Subcutaneous abdominal adipose tissue (tissue), 5 donors: ENCODE measurements around the gene ETF1.
A peak's percentile ranks its signal among the peaks of the same experiment; 100 is the strongest.

ENCODE experiments used
- H3K27ac ChIP-seq: one replicate; pipeline ENCODE4 v1.7.0; 2013; ENCODE audit warnings: low read depth, mild to moderate bottlenecking, inconsistent platforms, low read length, moderate library complexity
- H3K27me3 ChIP-seq, 5 donors: one replicate each; pipeline ENCODE4 v1.7.0; 2013; ENCODE audit warnings: low read length in 5 of 5, inconsistent platforms in 1 of 5; ENCODE audit not compliant: control insufficient read depth in 5 of 5, insufficient read depth in 4 of 5
- H3K36me3 ChIP-seq, 5 donors: one replicate each; pipeline ENCODE4 v1.7.0; 2013; ENCODE audit warnings: low read length in 5 of 5; ENCODE audit not compliant: control insufficient read depth in 5 of 5, insufficient read depth in 5 of 5
- H3K4me1 ChIP-seq, 5 donors: one replicate each; pipeline ENCODE4 v1.7.0; 2013; ENCODE audit warnings: low read length in 5 of 5, mild to moderate bottlenecking in 3 of 5, moderate library complexity in 1 of 5; ENCODE audit not compliant: control insufficient read depth in 5 of 5, insufficient read depth in 5 of 5
- H3K4me3 ChIP-seq, 5 donors: one replicate each; pipeline ENCODE4 v1.7.0; 2013; ENCODE audit warnings: low read length in 5 of 5, low read depth in 1 of 5
- H3K9ac ChIP-seq, 5 donors: one replicate each; pipeline ENCODE4 v1.7.0; 2013; ENCODE audit warnings: low read length in 5 of 5, mild to moderate bottlenecking in 4 of 5, moderate library complexity in 3 of 5
- H3K9me3 ChIP-seq, 5 donors: one replicate each; pipeline ENCODE4 v1.7.0; 2013; ENCODE audit warnings: low read length in 5 of 5; ENCODE audit not compliant: control insufficient read depth in 5 of 5
- donor health status: healthy.
- donor health status: healthy.
- donor health status: healthy.
- donor health status: healthy.
- donor health status: healthy.

ETF1 gene

GRCh38 chr5:138465261-138466124 lies 77.5 kb downstream of the ETF1 start, which contains the start of gene EGR1:
EGR1 (plus strand) TSS chr5:138465479; CDS start chr5:138465762, 283 bp downstream.
- Histone ChIP-seq H3K27me3 (peaks cover 0 to 23% (median 0%) of the 10 kb centered on the region in 5 donors), H3K4me1 (peaks cover 18 to 42% (median 41%) of the 10 kb centered on the region in 5 donors), H3K27ac (peak within 1 kb of the TSS; percentile 96), H3K4me3 (peak within 1 kb of the TSS; percentile 86 to 98 (median 92)), H3K9ac (peak within 1 kb of the TSS; percentile 80 to 97 (median 89)), H3K36me3 (peaks cover 0 to 23% (median 17%) of the 10 kb centered on the region in 5 donors), H3K9me3 (no peaks in the 10 kb centered on the region)

GRCh38 chr5:138464388-138465260 lies 78.4 kb downstream of the ETF1 start:
- Histone ChIP-seq H3K4me1 (peaks cover 13 to 42% (median 41%) of the 10 kb centered on the region in 5 donors), H3K9me3 (no peaks in the 10 kb centered on the region), H3K27ac (peak overlapping the region; percentile 96), H3K4me3 (peak overlapping the region; percentile 81 to 98 (median 86)), H3K36me3 (peaks cover 0 to 23% (median 17%) of the 10 kb centered on the region in 5 donors), H3K9ac (peak overlapping the region; percentile 79 to 97 (median 89)), H3K27me3 (peaks cover 0 to 23% (median 0%) of the 10 kb centered on the region in 5 donors)

- Histone ChIP-seq H3K4me3 (peak overlapping the region; percentile 81 to 98 (median 86)), H3K4me1 (peaks cover 12 to 48% (median 41%) of the 10 kb centered on the region in 5 donors), H3K36me3 (peaks cover 0 to 23% (median 17%) of the 10 kb centered on the region in 5 donors)
Measured at GRCh38 chr5:138464008-138464387, 79.0 kb downstream of the ETF1 start.

GRCh38 chr5:138463419-138464007 lies 79.5 kb downstream of the ETF1 start:
- Histone ChIP-seq H3K9me3 (no peaks in the 10 kb centered on the region), H3K27ac (peak overlapping the region; percentile 96), H3K27me3 (peaks cover 0 to 20% (median 0%) of the 10 kb centered on the region in 5 donors), H3K4me3 (peak overlapping the region; percentile 72 to 98 (median 86)), H3K36me3 (peaks cover 0 to 23% (median 17%) of the 10 kb centered on the region in 5 donors), H3K4me1 (peaks cover 12 to 53% (median 41%) of the 10 kb centered on the region in 5 donors), H3K9ac (peak overlapping the region; percentile 66 to 84 (median 74))

More at GRCh38 chr5:138464008-138464387, 79.0 kb downstream of the ETF1 start:
- H3K9me3 ChIP-seq, result no peaks in the 10 kb centered on the region
- H3K27ac ChIP-seq, result peak overlapping the region; percentile 96
- peak overlapping the region; percentile 77 to 97 (median 89) for H3K9ac ChIP-seq
- peaks cover 0 to 20% (median 0%) of the 10 kb centered on the region in 5 donors for H3K27me3 ChIP-seq

- H3K4me3 ChIP-seq, result no peak overlapping the region
- no peaks in the 10 kb centered on the region for H3K9me3 ChIP-seq
- H3K9ac ChIP-seq, result no peak overlapping the region
- H3K4me1 ChIP-seq, result peaks cover 7 to 41% (median 23%) of the 10 kb centered on the region in 5 donors
- H3K27me3 ChIP-seq, result peaks cover 0 to 15% (median 3%) of the 10 kb centered on the region in 5 donors
- peak overlapping the region; percentile 23 for H3K27ac ChIP-seq
- peaks cover 0 to 7% (median 3%) of the 10 kb centered on the region in 5 donors for H3K36me3 ChIP-seq
Measured at GRCh38 chr5:138461343-138462125, 81.5 kb downstream of the ETF1 start.

GRCh38 chr5:138460032-138460693 lies 82.9 kb downstream of the ETF1 start:
- no peaks in the 10 kb centered on the region for H3K36me3 ChIP-seq
- no peaks in the 10 kb centered on the region for H3K9me3 ChIP-seq
- peaks cover 7 to 32% (median 13%) of the 10 kb centered on the region in 5 donors for H3K4me1 ChIP-seq
- H3K4me3 ChIP-seq, result no peak overlapping the region
- no peak overlapping the region for H3K27ac ChIP-seq
- H3K9ac ChIP-seq, result no peak overlapping the region
- H3K27me3 ChIP-seq, result peaks cover 0 to 7% (median 3%) of the 10 kb centered on the region in 5 donors

GRCh38 chr5:138459311-138459933 lies 83.6 kb downstream of the ETF1 start:
- H3K4me3 ChIP-seq, result no peak overlapping the region
- no peak overlapping the region for H3K27ac ChIP-seq
- H3K27me3 ChIP-seq, result peaks cover 0 to 6% (median 3%) of the 10 kb centered on the region in 5 donors
- H3K36me3 ChIP-seq, result no peaks in the 10 kb centered on the region
- H3K9me3 ChIP-seq, result no peaks in the 10 kb centered on the region
- no peak overlapping the region for H3K9ac ChIP-seq
- peaks cover 7 to 32% (median 12%) of the 10 kb centered on the region in 5 donors for H3K4me1 ChIP-seq

- H3K36me3 ChIP-seq, result no peaks in the 10 kb centered on the region
- H3K9me3 ChIP-seq, result no peaks in the 10 kb centered on the region
- peaks cover 0 to 8% (median 5%) of the 10 kb centered on the region in 5 donors for H3K27me3 ChIP-seq
- peaks cover 6 to 32% (median 10%) of the 10 kb centered on the region in 5 donors for H3K4me1 ChIP-seq
- no peak overlapping the region for H3K4me3 ChIP-seq
- no peak overlapping the region for H3K27ac ChIP-seq
- H3K9ac ChIP-seq, result peak overlapping the region in 1 of 5 donors; percentile 18
Measured at GRCh38 chr5:138458856-138459255, 84.2 kb downstream of the ETF1 start.
